Panc1 (cell line): Measurements from ENCODE around the gene JAM2. TPM values are rescaled to one million over a fixed set of nuclear protein-coding genes. Genes with fewer than 3 reads are reported as not detected.
"Not testable (repeated sequence)": the region's sequence is repeated elsewhere in the genome, so short reads cannot be mapped to it uniquely, and the experiment has no call there.

Experiments used
- ATAC-seq: fragments of 200-7000 bp; cut with Tn5 transposase; 2 replicates; pipeline ENCODE4 v1.9.1; 2020; ENCODE audit warnings: mild to moderate bottlenecking, moderate library complexity
- BruUV-seq: library from RNA; stranded (reverse); fragments of 400-500 nt; replicated peaks from 2 replicates; lab custom pipeline; 2021; lab: Mats Ljungman, UMichigan
- CTCF ChIA-PET: fragments of 300-600 bp; sonication (Branson Sonifier 250); formaldehyde crosslinking; loops from one replicate; lab custom pipeline; 2022; ENCODE audit warnings: antibody characterized with exemption; lab: Charles Lee
- POLR2A ChIA-PET: fragments of 300-600 bp; sonication (Branson Sonifier 250); formaldehyde crosslinking; loops from one replicate; lab custom pipeline; 2022; ENCODE audit warnings: antibody characterized with exemption; lab: Charles Lee
- DNase-seq: peaks from one replicate; pipeline ENCODE4 v3.0.0-alpha.2; 2010; ENCODE audit warnings: low read depth, low spot score
- H3K27ac ChIP-seq: 2 replicates; pipeline ENCODE4 v1.5.1; 2011; ENCODE audit warnings: mild to moderate bottlenecking, low read length, inconsistent platforms
- H3K27me3 ChIP-seq: fragments of 200-500 bp; sonication (Bioruptor generic); 2 replicates; pipeline ENCODE4 v1.6.0; 2014; ENCODE audit warnings: low read length, inconsistent platforms; ENCODE audit not compliant: control insufficient read depth, insufficient read depth
- H3K36me3 ChIP-seq: fragments of 200-500 bp; sonication (Bioruptor generic); 2 replicates; pipeline ENCODE4 v1.5.1; 2014; ENCODE audit warnings: inconsistent platforms, mild to moderate bottlenecking, low read length, moderate library complexity; ENCODE audit not compliant: control insufficient read depth, insufficient read depth
- H3K4me1 ChIP-seq: 2 replicates; pipeline ENCODE4 v1.5.1; 2011; ENCODE audit warnings: inconsistent platforms, mild to moderate bottlenecking, low read length, moderate library complexity; ENCODE audit not compliant: control insufficient read depth, insufficient read depth
- H3K4me3 ChIP-seq, 2 experiments: 2 replicates each; pipeline ENCODE4 v1.5.1; 2011 to 2012; ENCODE audit warnings: low read depth in 2 of 2, low read length in 2 of 2, mild to moderate bottlenecking in 2 of 2, inconsistent platforms in 1 of 2, moderate library complexity in 1 of 2
- H3K9me3 ChIP-seq: fragments of 200-500 bp; sonication (Bioruptor generic); 2 replicates; pipeline ENCODE4 v1.5.1; 2014; ENCODE audit warnings: low read depth, mild to moderate bottlenecking, inconsistent platforms, low read length, moderate library complexity; ENCODE audit not compliant: control insufficient read depth, insufficient read depth
- POLR2AphosphoS5 ChIP-seq: IDR thresholded peaks from 2 replicates; pipeline ENCODE4 v1.6.1; 2012; ENCODE audit warnings: mild to moderate bottlenecking, low read depth, low read length, moderate library complexity
- REST ChIP-seq, 2 experiments: IDR thresholded peaks; 2 replicates each; pipeline ENCODE4 v1.6.1; 2011 to 2012; ENCODE audit warnings: low read depth in 2 of 2, control low read depth in 1 of 2, low read length in 1 of 2, mild to moderate bottlenecking in 1 of 2, moderate library complexity in 1 of 2; ENCODE audit not compliant: insufficient read depth in 1 of 2
- SIN3A ChIP-seq: IDR thresholded peaks from 2 replicates; pipeline ENCODE4 v1.6.1; 2012; ENCODE audit warnings: low read depth, mild to moderate bottlenecking, low read length, moderate library complexity, borderline replicate concordance; ENCODE audit not compliant: insufficient read depth
- TCF7L2 ChIP-seq: IDR thresholded peaks from 2 replicates; pipeline ENCODE4 v1.6.1; 2011; ENCODE audit warnings: mild to moderate bottlenecking, low read depth, low read length, inconsistent platforms
- in situ Hi-C: cut with HindIII; loops from 2 replicates; pipeline ENCODE4 v1.10.0; 2016; ENCODE audit warnings: low sequenced_read_pairs, low pct_unique_long_range_greater_than_20kb
- intact Hi-C: fragments of 100-400 bp; cut with micrococcal nuclease; formaldehyde crosslinking; loops from one replicate; pipeline ENCODE4 v1.10.0; 2022; ENCODE audit not compliant: unreplicated experiment
- total RNA-seq: library from RNA; stranded (reverse); gene quantifications from one replicate; pipeline ENCODE4 v1.2.1, GENCODE V29; 2021; ENCODE audit not compliant: unreplicated experiment
- TF ChIP-seq, protein P1 (sequence below): fragments of 450-650 bp; IDR thresholded peaks from 2 replicates; pipeline ENCODE4 v1.5.1; 2017; ENCODE audit warnings: mild to moderate bottlenecking

The JAM2 gene
- total RNA-seq, 1 experiment from 2014 or later = 0.21 TPM

GRCh38 chr21:25710550-25710949 lies 71.5 kb downstream of the JAM2 start:
- Histone ChIP-seq H3K27me3 (no peaks in the 10 kb centered on the region), H3K9me3 (no peaks in the 10 kb centered on the region), H3K4me3 (no peak overlapping the region), H3K4me1 (no peaks in the 10 kb centered on the region), H3K36me3 (no peaks in the 10 kb centered on the region), H3K27ac (no peak overlapping the region)
- no peak for DNase-seq
- POLR2A ChIA-PET = no interaction called here
- TF ChIP-seq SIN3A = no peak
- TF ChIP-seq, protein P1, sequence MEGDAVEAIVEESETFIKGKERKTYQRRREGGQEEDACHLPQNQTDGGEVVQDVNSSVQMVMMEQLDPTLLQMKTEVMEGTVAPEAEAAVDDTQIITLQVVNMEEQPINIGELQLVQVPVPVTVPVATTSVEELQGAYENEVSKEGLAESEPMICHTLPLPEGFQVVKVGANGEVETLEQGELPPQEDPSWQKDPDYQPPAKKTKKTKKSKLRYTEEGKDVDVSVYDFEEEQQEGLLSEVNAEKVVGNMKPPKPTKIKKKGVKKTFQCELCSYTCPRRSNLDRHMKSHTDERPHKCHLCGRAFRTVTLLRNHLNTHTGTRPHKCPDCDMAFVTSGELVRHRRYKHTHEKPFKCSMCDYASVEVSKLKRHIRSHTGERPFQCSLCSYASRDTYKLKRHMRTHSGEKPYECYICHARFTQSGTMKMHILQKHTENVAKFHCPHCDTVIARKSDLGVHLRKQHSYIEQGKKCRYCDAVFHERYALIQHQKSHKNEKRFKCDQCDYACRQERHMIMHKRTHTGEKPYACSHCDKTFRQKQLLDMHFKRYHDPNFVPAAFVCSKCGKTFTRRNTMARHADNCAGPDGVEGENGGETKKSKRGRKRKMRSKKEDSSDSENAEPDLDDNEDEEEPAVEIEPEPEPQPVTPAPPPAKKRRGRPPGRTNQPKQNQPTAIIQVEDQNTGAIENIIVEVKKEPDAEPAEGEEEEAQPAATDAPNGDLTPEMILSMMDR = no peak
- no peak for TF ChIP-seq REST (IDR thresholded peaks at IDR 0.05; ENCODE audit: insufficient read depth in 1 of 2, low read depth in 2 of 2, low read length in 1 of 2)
- TF ChIP-seq POLR2AphosphoS5 = no peak
- no peak for TF ChIP-seq TCF7L2
- no peak for ATAC-seq
- in situ Hi-C loops (no loop called here), intact Hi-C loops (no loop called here)
- CTCF ChIA-PET = no interaction called here
- no TSS peak for BruUV-seq

- H3K27me3 ChIP-seq, ATAC-seq, H3K27ac ChIP-seq, H3K9me3 ChIP-seq, intact Hi-C loops, H3K4me3 ChIP-seq, H3K4me1 ChIP-seq, POLR2A ChIA-PET, BruUV-seq, DNase-seq, CTCF ChIA-PET, in situ Hi-C loops, H3K36me3 ChIP-seq: not testable (repeated sequence)
Observed at GRCh38 chr21:25714066-25714465, 75.0 kb downstream of the JAM2 start.

DNA sequence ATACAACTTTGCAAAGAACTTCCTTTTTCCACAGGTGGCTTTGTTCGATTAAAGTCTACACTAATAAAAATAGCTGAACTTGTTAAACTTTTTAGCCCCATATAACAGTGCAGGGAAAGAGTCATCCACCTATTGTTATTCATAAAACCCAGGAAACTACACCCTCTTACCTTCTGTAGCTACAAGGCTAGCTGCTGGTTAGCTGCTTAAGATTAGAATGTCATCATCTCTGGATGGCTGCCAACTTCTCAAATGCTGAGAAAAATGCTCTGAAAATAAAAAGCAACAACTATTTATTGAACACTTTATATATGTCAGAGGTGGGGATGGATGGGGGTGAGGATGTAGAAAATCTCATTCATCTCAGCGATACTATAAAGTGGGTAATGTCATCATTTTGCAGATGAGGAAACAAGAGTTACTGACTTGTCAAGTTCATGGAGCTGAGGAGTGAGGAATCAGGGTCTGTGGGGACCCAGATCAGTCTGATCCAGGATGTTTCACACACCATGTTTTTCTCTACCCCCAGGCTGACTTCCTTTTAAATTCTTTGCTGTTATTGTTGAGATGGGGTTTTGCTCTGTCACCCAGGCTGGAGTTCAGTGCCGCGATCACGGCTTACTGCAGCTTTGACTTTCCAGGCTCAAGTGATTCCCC lies 78.6 kb downstream of the JAM2 start:
- BruUV-seq = no TSS peak
- no peaks in the 10 kb centered on the region for H3K27me3 ChIP-seq
- CTCF ChIA-PET = no interaction called here
- no peaks in the 10 kb centered on the region for H3K9me3 ChIP-seq
- 0 out of 2 replicates have a peak, but pooled peaks cover 3% of the 10 kb centered on the region for H3K36me3 ChIP-seq
- H3K4me1 ChIP-seq = no peaks in the 10 kb centered on the region
- intact Hi-C loops = no loop called here
- no peak overlapping the region for H3K27ac ChIP-seq
- H3K4me3 ChIP-seq = no peak overlapping the region
- in situ Hi-C loops = no loop called here
- POLR2A ChIA-PET = no interaction called here
- DNase-seq (no peak), ATAC-seq (no peak)
- TF ChIP-seq SIN3A (no peak), TCF7L2 (no peak), POLR2AphosphoS5 (no peak), REST (IDR thresholded peaks at IDR 0.05; ENCODE audit: insufficient read depth in 1 of 2, low read depth in 2 of 2, low read length in 1 of 2) (no peak)
- TF ChIP-seq, protein P1 = no peak
